Loucy (cell line): Measurements from ENCODE around the gene BLVRA.

Experiments
- H2AFZ ChIP-seq: fragments of 200-600 bp; sonication (generic); 2 replicates; pipeline ENCODE4 v1.6.0; 2016; ENCODE audit warnings: antibody characterized with exemption, mild to moderate bottlenecking, low read length, moderate library complexity
- H3F3A ChIP-seq: fragments of 200-600 bp; 2 replicates; pipeline ENCODE4 v1.6.0; 2016; ENCODE audit warnings: antibody characterized with exemption, low read depth, mild to moderate bottlenecking
- H3K27me3 ChIP-seq: fragments of 200-600 bp; sonication (generic); 2 replicates; pipeline ENCODE4 v1.6.1; 2014; ENCODE audit warnings: low read length, mild to moderate bottlenecking; ENCODE audit not compliant: insufficient read depth, poor library complexity, severe bottlenecking
- H3K36me3 ChIP-seq: fragments of 200-600 bp; sonication (generic); 2 replicates; pipeline ENCODE4 v1.6.1; 2016; ENCODE audit warnings: low read length; ENCODE audit not compliant: insufficient read depth
- H3K4me1 ChIP-seq: fragments of 200-600 bp; sonication (generic); 2 replicates; pipeline ENCODE4 v1.5.1; 2014; ENCODE audit warnings: low read length, mild to moderate bottlenecking; ENCODE audit not compliant: insufficient read depth, poor library complexity, severe bottlenecking
- H3K4me2 ChIP-seq: fragments of 200-600 bp; sonication (generic); 2 replicates; pipeline ENCODE4 v1.6.0; 2014; ENCODE audit warnings: antibody characterized with exemption, low read length, low read depth, mild to moderate bottlenecking; ENCODE audit not compliant: poor library complexity, severe bottlenecking
- H3K4me3 ChIP-seq: fragments of 200-600 bp; sonication (generic); 2 replicates; pipeline ENCODE4 v1.5.1; 2014; ENCODE audit warnings: low read length, mild to moderate bottlenecking, mixed read lengths; ENCODE audit not compliant: poor library complexity, severe bottlenecking
- H3K79me2 ChIP-seq: fragments of 200-600 bp; sonication (generic); 2 replicates; pipeline ENCODE4 v1.6.1; 2014; ENCODE audit warnings: low read length; ENCODE audit not compliant: insufficient read depth
- H3K9ac ChIP-seq: fragments of 200-600 bp; sonication (generic); 2 replicates; pipeline ENCODE4 v1.6.0; 2014; ENCODE audit warnings: mild to moderate bottlenecking, low read depth, low read length, moderate library complexity; ENCODE audit not compliant: poor library complexity, severe bottlenecking
- H3K9me2 ChIP-seq: fragments of 200-600 bp; sonication (generic); replicated peaks from 2 replicates; pipeline ENCODE4 v1.6.1; 2016; ENCODE audit warnings: low read depth, low read length, mixed read lengths
- H3K9me3 ChIP-seq: fragments of 200-600 bp; sonication (generic); 2 replicates; pipeline ENCODE4 v1.6.1; 2014; ENCODE audit warnings: mild to moderate bottlenecking, antibody characterized with exemption, low read length, low read depth; ENCODE audit not compliant: insufficient read depth
- H4K20me1 ChIP-seq: fragments of 200-600 bp; sonication (generic); 2 replicates; pipeline ENCODE4 v1.6.0; 2014; ENCODE audit warnings: antibody characterized with exemption, low read length, mild to moderate bottlenecking; ENCODE audit not compliant: insufficient read depth, poor library complexity, severe bottlenecking
- EZH2phosphoT487 ChIP-seq: fragments of 200-600 bp; IDR thresholded peaks from 2 replicates; pipeline ENCODE4 v1.6.1; 2018; ENCODE audit warnings: antibody characterized with exemption, mild to moderate bottlenecking, moderate library complexity, borderline replicate concordance
- TF ChIP-seq, protein P1 (sequence below): fragments of 200-600 bp; sonication (generic); conservative IDR thresholded peaks from 2 replicates; pipeline ENCODE4 v1.5.1; 2014; ENCODE audit warnings: mild to moderate bottlenecking, antibody characterized with exemption, low read length

The BLVRA gene

DNA sequence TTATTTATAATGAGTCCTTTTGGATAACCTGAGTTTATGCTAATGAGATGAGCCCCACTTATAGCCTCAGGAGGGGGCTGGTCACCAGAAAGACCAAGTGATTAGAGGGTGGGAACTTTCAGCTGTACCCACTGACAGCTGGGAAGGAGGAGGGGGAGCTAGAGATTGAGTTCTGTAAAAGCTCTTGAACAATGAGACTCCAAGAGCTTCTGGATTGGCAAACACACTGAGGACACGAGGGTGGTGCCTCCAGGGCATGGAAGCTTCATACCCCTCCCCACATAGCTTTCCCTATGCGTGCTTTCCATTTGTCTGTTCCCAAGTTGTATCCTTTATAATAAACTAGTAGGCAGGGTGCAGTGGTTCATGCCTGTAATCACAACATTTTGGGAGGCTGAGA lies 90.6 kb downstream of the BLVRA start:
- Histone ChIP-seq H3F3A (no peaks in the 10 kb centered on the region), H2AFZ (no peak overlapping the region), H3K4me3 (no peak overlapping the region), H3K9ac (no peak overlapping the region), H3K27me3 (peaks cover 29% of the 10 kb centered on the region), H3K36me3 (no peaks in the 10 kb centered on the region), H3K4me1 (peaks cover 9% of the 10 kb centered on the region), H4K20me1 (no peaks in the 10 kb centered on the region), H3K9me3 (no peaks in the 10 kb centered on the region), H3K79me2 (no peaks in the 10 kb centered on the region), H3K4me2 (no peak overlapping the region), H3K9me2 (no peaks in the 10 kb centered on the region)
- TF ChIP-seq EZH2phosphoT487: no peak
- TF ChIP-seq, protein P1, sequence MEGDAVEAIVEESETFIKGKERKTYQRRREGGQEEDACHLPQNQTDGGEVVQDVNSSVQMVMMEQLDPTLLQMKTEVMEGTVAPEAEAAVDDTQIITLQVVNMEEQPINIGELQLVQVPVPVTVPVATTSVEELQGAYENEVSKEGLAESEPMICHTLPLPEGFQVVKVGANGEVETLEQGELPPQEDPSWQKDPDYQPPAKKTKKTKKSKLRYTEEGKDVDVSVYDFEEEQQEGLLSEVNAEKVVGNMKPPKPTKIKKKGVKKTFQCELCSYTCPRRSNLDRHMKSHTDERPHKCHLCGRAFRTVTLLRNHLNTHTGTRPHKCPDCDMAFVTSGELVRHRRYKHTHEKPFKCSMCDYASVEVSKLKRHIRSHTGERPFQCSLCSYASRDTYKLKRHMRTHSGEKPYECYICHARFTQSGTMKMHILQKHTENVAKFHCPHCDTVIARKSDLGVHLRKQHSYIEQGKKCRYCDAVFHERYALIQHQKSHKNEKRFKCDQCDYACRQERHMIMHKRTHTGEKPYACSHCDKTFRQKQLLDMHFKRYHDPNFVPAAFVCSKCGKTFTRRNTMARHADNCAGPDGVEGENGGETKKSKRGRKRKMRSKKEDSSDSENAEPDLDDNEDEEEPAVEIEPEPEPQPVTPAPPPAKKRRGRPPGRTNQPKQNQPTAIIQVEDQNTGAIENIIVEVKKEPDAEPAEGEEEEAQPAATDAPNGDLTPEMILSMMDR: no peak

DNA sequence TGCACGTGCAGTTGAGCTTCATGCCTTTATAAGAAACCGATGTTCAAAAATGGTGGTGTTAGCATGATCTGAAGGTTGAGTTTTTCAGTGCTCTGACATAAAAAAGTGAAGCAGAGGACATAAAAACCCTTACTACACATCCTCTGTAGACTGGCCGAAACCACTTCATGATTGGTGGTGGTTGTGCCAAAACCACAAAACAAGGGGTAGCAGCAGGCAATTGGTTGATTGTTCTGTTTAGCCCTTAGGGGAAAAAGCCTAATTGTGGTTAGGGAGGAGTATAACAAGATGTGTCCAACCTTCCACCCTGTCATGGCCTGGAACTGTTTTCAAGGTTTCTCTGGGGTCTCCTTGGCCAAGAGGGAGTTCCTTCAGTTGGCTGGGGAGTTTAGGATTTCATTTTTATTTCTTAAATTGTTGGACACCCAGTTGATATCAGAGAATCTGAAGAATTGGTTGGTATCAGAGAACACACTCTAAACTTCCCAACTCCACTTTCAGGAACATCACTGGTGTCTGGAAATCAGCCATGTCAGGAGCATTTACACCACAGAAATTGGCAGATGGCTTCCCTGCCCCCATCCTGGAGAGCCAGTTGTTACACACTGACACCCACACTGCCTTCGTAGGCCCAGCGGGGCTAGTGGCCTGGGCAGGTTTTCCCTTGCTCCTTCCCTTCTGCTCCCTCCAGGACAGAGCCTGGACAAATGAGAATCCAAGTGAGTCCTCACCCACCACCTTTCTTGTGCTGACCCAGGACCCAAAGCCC lies 92.1 kb downstream of the BLVRA start:
- Histone ChIP-seq H3K9me2 (no peaks in the 10 kb centered on the region), H3K4me1 (peaks cover 9% of the 10 kb centered on the region), H3K36me3 (no peaks in the 10 kb centered on the region), H3F3A (no peaks in the 10 kb centered on the region), H3K9me3 (no peaks in the 10 kb centered on the region), H3K27me3 (peaks cover 29% of the 10 kb centered on the region), H3K4me2 (peak overlapping the region; percentile 9), H3K9ac (no peak overlapping the region), H3K4me3 (no peak overlapping the region), H3K79me2 (no peaks in the 10 kb centered on the region), H4K20me1 (no peaks in the 10 kb centered on the region), H2AFZ (no peak overlapping the region)
- TF ChIP-seq EZH2phosphoT487: no peak
- TF ChIP-seq, protein P1: no peak

DNA sequence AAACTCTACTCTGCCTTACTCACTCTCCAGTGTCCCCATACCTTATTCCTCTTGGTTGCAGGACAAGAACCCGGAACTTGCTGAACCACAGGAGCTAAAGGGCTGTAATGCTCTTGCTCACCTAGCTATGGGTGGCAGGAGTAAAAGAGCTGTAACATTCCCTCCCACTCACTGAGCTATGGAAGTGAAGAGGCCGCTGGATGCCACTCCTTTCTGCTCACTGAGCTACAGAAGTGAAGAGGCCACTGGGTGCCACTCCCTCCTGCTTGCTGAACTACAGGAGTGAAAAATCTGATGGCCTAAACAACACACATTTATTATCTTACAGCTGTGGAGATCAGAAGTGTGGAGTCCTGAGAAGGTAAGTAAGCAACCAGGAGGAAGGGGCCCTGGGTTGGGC lies 93.3 kb downstream of the BLVRA start:
- peaks cover 29% of the 10 kb centered on the region for H3K27me3 ChIP-seq

More for the DNA sequence above, 93.3 kb downstream of the BLVRA start:
- Histone ChIP-seq H4K20me1 (no peaks in the 10 kb centered on the region), H3K4me2 (no peak overlapping the region), H3K36me3 (no peaks in the 10 kb centered on the region), H3K4me3 (no peak overlapping the region), H3K79me2 (no peaks in the 10 kb centered on the region), H3K4me1 (peaks cover 9% of the 10 kb centered on the region), H3K9me2 (no peaks in the 10 kb centered on the region), H3K9me3 (no peaks in the 10 kb centered on the region), H2AFZ (no peak overlapping the region), H3K9ac (no peak overlapping the region), H3F3A (no peaks in the 10 kb centered on the region)
- no peak for TF ChIP-seq EZH2phosphoT487
- TF ChIP-seq, protein P1: no peak
